GM18873 (cell line): Measurements from ENCODE around the gene BICRA.
"Not testable (repeated sequence)": the region's sequence is repeated elsewhere in the genome, so short reads cannot be mapped to it uniquely, and the experiment has no call there.

Experiments used
- ATAC-seq: cut with Tn5 transposase; IDR thresholded peaks from one replicate; pipeline ENCODE4 v1.9.1; 2021; ENCODE audit warnings: mild to moderate bottlenecking, moderate library complexity, moderate number of reproducible peaks; ENCODE audit not compliant: unreplicated experiment, low FRiP score

Gene BICRA

DNA sequence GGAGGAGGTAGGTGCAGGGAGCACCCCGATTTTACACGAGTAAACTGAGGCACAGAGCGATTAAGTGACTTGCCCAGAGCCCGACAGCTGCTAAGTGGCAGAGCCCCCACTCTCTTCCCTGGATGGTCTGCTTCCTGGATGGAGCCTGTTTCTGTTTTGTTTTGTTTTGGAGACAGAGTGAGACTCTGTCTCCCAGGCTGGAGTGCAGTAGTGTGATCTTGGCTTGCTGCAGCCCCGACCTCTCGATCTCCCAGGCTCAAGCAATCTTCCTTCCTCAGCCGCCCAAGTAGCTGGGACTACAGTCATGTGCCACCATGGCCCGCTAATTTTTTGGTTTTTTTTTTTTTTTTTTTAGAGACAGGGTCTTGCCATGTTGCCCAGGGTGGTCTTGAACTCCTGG is 17.3 kb downstream of the BICRA start:
- ATAC-seq, result no peak

DNA sequence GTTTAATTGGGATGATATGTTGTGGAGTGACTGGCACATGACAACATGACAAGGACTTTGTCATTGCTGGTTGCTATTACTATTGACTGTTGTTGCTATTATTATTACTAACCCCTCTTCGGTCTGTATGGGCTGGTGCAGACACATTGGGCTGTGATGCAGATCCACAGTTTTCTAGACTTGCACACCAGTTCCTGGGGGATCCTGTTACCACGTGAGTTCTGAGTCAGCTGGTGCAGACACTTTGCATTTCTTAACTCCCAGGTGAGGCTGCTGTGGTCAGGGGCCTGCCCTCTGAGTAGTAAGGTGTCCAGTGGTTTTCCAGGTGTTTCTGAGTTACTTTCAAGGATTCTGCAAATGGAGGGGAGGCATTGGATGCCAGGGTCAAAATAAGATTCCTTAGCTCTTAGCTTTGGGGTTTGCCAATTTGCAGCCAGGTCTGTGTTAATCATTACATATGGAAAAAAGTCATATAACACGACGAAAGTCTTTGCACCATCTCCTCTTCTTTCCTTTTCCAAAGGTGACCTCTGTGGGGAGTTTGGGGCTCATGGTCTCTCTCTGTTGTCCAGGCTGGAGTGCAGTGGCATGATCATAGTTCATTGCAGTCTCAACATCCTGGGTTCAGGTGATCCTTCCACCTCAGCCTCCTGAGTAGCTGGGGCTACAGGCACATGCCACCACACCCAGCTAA is 19.3 kb downstream of the BICRA start:
- ATAC-seq, result no peak

DNA sequence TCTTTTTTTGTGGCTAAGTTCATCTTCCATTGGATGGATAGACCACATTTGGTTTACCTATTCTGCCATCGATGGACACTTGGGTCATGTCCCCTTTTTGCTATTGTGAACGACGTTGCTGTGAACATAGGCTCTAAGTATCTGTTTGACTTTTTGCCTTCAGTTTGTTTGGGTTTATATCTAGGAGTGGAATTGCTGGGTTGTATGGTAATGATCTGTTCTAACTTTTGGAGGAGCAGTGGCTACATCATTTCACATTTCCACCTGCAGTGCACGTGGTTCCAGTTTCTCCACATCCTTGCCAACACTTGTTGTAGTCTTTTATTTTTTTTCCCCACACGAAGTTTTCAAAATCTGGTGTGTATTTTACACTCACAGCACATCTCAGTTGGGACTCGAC is 21.7 kb downstream of the BICRA start:
- ATAC-seq, result no peak

DNA sequence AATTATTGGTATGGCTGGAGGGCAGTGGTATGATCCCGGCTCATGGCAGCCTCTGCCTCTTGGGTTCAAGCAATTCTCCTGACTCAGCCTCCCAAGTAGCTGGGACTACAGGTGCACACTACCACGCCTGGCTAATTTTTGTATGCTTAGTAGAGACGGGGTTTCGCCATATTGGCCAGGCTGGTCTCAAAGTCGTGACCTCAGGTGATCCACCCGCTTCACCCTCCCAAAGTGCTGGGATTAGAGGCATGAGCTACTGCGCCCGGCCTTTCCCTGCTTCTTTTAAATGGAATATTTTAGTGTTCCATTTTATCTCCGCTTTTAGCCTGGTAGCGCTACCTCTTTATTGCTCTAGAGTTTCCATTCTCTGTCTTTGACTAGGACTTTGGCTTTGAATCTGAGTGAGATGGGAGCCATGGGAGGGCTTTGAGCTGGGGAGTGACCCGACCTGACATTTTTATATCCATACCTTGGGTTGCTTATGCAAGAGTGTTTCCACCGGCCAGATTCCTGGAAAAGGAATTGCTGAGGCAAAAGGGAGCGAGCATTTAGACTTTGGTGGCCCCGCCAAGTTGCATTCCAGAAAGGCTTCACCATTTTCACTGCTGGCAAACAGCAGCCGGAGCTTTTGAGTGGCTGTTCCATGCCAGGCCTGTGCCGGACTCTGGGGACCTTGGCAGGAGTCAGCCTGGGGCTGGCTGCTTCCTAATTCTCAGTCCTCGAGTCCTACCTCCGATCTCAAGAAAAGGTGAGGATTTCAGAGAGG is 22.9 kb downstream of the BICRA start:
- no peak for ATAC-seq

DNA sequence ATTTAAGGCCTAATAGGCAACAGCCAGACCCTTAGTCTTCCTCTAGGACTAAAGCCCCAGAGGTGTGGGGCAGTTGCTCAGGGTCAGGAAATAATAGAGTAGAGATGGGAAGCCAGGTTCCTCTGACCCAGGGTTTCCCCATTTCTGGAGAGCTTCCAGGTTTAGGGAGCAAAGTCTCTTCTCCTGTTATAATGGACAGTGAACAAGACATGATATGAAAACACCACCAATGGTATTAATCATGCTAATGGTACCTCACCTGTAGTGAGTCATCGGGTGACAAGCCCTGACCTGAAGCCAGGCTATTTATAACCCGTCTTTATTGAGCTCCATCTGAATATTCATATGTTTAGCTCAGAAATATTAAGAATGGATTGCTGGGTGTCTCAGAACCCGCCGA is 24.6 kb downstream of the BICRA start:
- no peak for ATAC-seq

DNA sequence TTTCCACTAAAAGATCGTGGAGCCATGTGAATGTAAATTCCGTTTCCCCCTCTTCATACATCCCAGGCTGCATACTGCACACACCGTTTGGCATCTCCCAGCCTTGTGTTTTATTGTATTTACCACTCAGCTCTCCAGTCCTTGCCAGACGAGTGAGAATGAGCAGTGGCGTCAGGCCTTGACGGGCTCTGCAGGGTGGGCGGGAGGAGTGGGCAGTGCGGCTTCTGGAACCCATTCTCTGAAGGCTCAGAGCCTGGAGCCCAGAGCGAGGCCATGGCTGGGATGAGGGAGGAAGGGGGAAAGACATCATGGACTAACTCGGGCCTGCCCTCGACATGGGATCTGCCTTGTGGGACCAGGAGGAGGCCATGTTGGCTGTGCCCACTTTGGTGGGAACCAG is 25.1 kb downstream of the BICRA start:
- no peak for ATAC-seq

DNA sequence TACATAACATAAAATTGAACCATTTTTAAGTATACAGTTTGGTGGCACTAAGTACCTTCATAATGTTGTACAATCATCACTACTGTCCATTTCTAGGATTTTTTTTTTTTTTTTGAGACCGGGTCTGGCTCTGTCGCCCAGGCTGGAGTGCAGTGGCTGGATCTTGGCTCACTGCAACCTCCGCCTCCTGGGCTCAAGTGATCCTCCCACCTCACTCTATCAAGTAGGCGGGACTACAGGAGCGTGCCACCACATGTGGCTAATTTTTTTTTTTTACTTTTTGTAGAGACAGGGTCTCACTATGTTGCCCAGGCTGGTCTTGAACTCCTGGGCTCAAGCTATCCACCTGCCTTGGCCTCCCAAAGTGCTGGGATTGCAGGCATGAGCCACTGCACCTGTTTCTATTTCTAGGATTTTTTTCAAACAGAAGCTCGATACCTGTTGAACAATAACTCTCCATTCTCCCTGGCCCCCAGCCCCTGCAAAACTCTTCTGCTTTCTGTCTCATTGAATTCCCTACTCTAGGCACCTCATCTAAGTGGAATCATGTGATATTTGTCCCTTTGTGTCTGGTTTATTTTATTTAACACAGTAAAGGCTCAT is 26.3 kb downstream of the BICRA start:
- ATAC-seq, result not testable (repeated sequence)

DNA sequence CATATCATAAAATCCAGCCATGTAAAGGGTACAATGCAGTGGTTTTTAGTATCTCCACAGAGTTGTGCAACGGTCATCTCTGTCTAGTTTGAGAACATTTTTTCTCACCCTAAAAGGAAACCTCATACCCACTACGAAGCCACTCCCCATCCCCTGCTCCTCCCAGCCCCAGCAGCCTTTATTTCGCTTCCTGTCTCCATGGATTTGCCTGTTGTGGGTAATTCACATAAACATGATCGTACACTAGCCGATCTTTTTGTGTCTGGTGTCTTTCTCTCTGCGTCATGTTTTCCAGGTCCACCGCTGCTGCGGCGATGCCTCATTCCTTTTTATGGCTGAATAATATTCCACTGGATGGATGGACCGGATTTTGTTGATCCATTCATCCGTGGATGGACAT is 28.6 kb downstream of the BICRA start:
- no peak for ATAC-seq

DNA sequence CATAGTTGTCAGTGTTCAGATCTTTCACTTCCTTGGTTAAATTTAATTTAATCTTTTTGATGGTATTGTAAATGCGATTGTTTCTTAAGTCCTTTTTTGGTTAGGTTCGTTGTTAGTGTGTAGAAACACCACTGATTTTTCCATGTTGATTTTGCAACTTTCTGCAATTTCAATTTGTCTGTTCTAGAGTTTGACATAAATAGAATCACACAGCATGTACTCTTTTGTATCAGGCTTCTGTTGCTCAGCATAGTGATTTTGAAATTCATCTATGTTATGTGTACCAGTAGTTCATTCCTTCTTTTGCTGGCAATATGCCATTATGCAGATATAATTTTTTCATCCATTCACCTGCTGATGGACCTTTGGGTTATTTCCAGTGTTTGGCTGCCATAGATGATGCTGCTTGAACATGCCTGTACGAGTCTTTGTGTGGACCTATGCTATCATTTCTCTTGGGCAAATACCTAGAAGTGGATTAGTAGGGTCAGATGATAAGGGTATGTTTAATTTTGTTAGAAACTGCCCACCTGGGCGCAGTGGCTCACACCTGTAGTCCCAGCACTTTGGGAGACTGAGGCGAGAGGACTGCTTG is 33.1 kb downstream of the BICRA start:
- no peak for ATAC-seq

DNA sequence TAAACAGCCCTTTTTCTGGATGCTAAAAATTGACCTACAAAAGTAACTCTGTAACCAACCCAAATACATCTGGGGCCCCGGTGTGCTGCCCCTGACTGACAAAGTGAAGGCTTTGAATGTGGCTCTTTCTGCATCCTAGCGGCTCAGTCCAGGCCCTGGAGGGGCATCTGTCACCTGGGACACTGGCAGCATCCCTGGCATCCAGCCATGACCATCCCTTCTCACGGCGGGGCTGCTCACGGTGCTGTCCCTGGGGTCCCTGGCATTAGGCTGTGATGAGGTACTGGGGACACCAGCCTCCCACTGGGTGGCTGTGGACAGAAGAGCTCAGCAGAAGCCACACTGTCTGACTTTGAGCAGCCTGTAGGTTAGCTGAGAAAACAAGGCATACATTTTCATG is 34.3 kb downstream of the BICRA start:
- no peak for ATAC-seq

DNA sequence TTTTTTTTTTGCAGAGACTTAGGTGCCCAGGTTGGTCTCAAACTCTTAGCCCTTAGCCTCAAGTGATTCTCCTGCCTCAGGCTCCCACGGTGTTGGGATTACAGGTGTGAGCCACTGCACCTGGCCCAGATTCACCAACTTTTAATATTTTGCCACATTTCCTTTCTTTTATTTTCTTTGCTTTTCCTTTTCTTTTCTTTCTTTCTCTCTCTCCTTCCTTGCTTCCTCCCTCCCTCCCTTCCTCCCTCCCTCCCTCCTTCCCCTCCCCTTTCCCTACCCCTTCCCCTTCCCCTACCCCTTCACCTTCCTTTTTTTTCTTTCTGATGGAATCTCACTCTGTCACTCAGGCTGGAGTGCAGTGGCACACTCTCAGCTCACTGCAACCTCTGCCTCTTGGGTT is 35.3 kb downstream of the BICRA start:
- ATAC-seq, result no peak

DNA sequence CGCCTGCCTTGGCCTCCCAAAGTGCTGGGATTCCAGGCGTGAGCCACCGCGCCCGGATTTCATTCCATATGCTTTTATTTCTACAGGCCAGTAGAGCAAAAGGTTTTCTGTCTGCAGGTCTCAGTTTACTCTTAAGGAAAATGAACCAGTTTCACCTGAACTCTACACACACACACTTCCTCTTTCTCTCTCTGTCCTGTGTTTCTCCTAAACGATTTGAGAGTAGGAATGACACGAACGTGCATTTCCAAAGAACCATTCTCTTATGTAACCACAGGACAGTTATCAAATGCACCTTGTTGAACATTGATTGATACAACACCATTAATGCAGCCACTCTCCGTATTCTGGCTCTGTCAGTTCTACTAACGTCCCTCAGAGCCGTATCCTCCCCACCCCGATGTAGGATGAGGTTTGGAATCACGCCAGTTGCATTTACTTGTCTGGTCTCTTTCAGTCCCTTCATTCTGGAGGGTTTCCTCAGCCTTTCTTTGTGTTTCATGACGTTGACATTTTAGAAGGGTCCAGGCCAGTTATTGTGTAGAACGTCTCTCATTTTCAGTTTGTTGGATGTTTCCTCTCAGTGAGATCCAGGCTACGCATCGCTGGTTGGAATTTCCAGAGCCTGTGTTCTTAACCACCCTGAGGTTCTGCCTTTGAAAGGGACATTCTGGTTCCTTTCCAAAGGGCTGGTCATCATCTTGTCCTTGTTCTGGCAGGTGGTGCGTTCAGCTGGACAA is 36.0 kb downstream of the BICRA start:
- no peak for ATAC-seq

DNA sequence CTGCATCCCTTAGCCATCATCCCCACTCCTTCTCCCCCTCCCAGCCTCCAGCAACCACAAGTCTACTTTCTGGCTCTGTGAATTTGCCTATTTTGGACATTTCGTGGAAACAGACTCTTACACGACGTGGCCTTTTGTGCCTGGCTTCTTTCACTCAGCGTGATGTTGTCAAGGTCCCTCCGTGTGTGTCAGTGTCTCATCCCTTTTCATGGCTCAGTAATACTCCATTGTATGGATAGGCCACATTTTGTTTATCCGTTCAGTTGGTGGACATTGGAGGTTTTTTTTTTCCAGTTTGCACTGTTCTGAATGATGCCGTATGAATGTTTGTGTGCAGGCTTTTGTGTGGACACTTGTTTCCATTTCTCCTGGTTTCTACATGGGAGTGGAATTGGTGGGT is 38.0 kb downstream of the BICRA start:
- ATAC-seq, result no peak

DNA sequence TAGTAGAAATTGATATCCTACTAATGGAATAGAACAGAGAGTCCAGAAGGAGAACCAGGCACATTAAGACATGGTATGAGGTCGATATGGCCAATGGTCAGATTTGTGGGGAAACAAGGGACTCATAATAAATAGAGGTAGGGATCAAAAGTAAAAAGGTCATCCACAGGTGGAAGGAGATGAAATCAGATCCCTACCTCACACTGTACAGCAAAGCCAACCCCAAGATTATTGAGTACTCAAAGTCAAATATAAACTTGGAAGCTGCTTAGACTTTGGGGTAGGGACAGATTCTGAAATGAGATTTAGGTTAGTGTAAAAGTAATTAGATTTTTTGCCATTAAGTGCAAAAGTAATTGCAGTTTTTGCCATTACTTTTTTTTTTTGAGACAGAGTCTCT is 40.7 kb downstream of the BICRA start:
- no peak for ATAC-seq

DNA sequence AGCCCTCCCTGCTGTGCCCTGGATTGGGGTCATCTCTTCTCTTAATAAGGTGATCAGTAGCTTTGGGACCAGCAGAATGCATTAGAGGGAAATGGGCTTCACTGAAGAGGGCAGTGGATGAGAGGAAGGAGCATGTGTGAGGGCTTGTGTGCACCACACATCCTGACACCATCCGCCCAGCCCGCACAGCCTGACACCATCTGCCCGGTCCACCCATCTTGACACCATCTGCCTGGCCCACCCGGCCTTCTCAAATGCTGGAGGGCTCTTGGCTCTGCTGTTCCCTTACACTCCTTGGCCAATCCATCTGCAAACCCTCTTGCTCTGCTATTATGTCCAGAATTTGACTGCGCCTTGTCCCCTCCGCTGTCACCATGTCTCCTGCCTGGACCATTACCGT is 41.8 kb downstream of the BICRA start:
- no peak for ATAC-seq

DNA sequence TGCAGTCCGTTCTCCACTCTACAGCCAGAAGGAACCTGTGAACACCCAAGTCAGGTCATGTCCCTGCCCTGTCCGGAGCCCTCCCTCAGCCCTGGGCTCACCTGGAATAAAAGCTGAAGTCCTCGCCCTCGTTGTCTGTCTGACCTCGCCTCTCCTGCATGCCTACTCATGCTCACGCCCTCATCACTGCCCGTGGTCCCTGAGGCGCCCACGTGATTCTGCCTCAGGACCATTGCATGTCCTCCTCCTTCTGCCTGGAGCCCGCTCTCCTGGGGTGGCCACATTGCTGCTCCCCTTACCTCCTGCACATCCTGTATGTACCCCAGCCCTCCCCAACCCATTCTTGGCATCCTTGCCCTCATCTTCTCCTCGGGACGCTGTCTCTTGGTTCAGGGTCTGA is 42.2 kb downstream of the BICRA start:
- ATAC-seq, result no peak

DNA sequence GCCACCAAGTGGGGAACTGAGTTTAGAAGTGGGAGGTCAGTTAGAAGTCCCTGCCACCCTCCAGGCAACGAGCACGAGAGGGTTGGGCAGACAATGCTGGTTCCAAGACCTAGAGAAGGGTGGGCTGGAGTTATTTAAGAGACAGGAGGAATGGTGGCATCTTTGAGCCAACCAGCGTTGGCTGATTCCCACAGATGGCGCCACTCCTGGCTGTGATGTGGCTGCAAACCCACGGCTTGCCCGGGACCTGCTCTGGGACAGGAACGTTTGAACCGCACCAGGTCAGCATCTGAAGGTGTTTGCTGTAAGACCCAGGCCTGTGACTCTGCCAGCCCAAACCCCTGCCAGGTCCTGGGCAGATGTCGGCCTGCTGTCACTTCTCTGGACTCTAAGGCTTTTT is 42.8 kb downstream of the BICRA start:
- no peak for ATAC-seq

DNA sequence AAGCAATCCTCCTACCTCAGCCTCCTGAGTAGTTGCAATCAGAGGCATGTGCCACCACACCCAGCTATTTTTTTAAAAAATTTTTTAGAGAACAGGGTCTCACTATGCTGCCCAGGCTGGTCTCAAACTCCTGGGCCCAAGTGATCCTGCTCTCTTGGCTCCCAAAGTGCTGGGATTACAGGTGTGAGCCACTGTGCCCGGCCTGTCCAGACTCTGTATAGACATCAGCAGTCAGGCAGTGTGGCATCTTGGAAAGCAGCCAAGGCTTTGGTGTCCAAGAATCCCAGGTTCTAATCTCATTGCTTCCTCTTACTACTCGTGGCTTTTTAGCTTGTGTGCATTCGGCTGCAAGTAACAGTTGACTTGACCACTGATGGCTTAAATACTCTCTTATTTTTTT is 43.4 kb downstream of the BICRA start:
- no peak for ATAC-seq

DNA sequence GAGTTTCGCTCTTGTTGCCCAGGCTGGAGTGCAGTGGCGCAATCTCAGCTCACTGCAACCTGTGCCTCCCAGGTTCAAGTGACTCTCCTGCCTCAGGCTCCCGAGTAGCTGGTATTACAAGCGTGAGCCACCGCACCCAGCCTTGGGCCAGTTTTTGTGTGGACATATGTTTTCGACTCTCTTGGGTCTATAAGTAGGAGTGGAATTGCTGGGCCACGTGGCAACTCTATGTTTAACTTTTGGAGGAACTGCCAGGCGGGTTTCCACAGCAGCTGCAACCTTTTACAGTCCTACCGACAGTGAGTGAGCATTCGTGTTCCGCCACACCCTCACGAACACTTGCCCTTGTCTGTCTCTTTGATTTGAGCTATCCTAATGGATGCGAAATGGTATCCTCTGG is 44.9 kb downstream of the BICRA start:
- no peak for ATAC-seq

DNA sequence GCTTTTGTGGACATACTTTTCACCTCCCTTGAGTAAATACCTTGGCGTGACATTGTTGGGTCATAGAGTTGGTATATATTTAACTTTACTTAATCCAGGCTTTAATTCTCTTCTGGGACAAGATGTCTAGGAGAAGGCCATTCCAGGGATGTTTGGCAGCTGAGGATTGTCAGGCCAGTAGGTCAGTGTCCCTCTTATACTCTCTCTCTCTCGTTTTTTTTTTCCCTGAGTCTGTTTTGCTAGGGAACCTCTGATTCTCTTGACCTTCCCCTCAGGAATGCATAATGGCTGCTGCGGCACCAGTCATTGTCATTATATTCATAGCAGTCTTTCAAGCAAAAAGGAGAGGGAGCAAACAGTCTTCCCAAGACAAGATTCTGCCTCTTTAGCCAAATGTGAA is 48.8 kb downstream of the BICRA start:
- no peak for ATAC-seq
